ENCODE data around the gene FAM193A. TPM values are rescaled to one million over a fixed set of nuclear protein-coding genes. Genes with fewer than 3 reads are reported as not detected.

FAM193A gene
- total RNA-seq, 1 donor from 2014 or later = 45.5 TPM

- no peak overlapping the region for H3K4me3 Mint-ChIP-seq
- H3K9me3 Mint-ChIP-seq = no peaks in the 10 kb centered on the region
- H3K4me1 Mint-ChIP-seq = peaks cover 13% of the 10 kb centered on the region
- H3K27ac Mint-ChIP-seq (ENCODE audit: unreplicated experiment) = no peak overlapping the region
- DNase-seq (ENCODE audit: low read depth, low spot score) = no peak
- TF ChIP-seq CTCF (conservative IDR thresholded peaks at IDR 0.05) = no peak
- H3K36me3 Mint-ChIP-seq (ENCODE audit: low read depth) = peaks cover 6% of the 10 kb centered on the region
- no peaks in the 10 kb centered on the region for H3K27me3 Mint-ChIP-seq (ENCODE audit: low read depth)
These were observed 210.6 kb downstream of the FAM193A start for GRCh38 chr4:2746891-2747695.

GRCh38 chr4:2750719-2751605 lies 214.5 kb downstream of the FAM193A start:
- no peak for DNase-seq (ENCODE audit: low read depth, low spot score)
- no peaks in the 10 kb centered on the region for H3K9me3 Mint-ChIP-seq
- H3K36me3 Mint-ChIP-seq (ENCODE audit: low read depth) = peaks cover 4% of the 10 kb centered on the region
- peaks cover 19% of the 10 kb centered on the region for H3K4me1 Mint-ChIP-seq
- H3K27me3 Mint-ChIP-seq (ENCODE audit: low read depth) = no peaks in the 10 kb centered on the region
- TF ChIP-seq CTCF (conservative IDR thresholded peaks at IDR 0.05) = no peak
- no peak overlapping the region for H3K27ac Mint-ChIP-seq (ENCODE audit: unreplicated experiment)
- no peak overlapping the region for H3K4me3 Mint-ChIP-seq

- H3K9me3 Mint-ChIP-seq = no peaks in the 10 kb centered on the region
- no peak overlapping the region for H3K27ac Mint-ChIP-seq (ENCODE audit: unreplicated experiment)
- peaks cover 3% of the 10 kb centered on the region for H3K27me3 Mint-ChIP-seq (ENCODE audit: low read depth)
- H3K36me3 Mint-ChIP-seq (ENCODE audit: low read depth) = no peaks in the 10 kb centered on the region
- no peak for TF ChIP-seq CTCF (conservative IDR thresholded peaks at IDR 0.05)
- H3K4me3 Mint-ChIP-seq = peak overlapping the region; percentile 51
- peaks cover 22% of the 10 kb centered on the region for H3K4me1 Mint-ChIP-seq
- DNase-seq (ENCODE audit: low read depth, low spot score) = no peak
These were observed 217.0 kb downstream of the FAM193A start for GRCh38 chr4:2753436-2753835.

- no peak for DNase-seq (ENCODE audit: low read depth, low spot score)
- Mint-ChIP-seq H3K36me3 (ENCODE audit: low read depth) (no peaks in the 10 kb centered on the region), H3K9me3 (no peaks in the 10 kb centered on the region), H3K4me3 (peak overlapping the region; percentile 77), H3K27ac (ENCODE audit: unreplicated experiment) (no peak overlapping the region), H3K4me1 (peaks cover 22% of the 10 kb centered on the region), H3K27me3 (ENCODE audit: low read depth) (peaks cover 3% of the 10 kb centered on the region)
- no peak for TF ChIP-seq CTCF (conservative IDR thresholded peaks at IDR 0.05)
These were observed 218.7 kb downstream of the FAM193A start for GRCh38 chr4:2754848-2755819.

Measured in neural crest cell (in vitro differentiated cells).